ENCODE results near the gene CSPG5.
A peak's percentile ranks its signal among the peaks of the same experiment; 100 is the strongest.

The CSPG5 gene

DNA sequence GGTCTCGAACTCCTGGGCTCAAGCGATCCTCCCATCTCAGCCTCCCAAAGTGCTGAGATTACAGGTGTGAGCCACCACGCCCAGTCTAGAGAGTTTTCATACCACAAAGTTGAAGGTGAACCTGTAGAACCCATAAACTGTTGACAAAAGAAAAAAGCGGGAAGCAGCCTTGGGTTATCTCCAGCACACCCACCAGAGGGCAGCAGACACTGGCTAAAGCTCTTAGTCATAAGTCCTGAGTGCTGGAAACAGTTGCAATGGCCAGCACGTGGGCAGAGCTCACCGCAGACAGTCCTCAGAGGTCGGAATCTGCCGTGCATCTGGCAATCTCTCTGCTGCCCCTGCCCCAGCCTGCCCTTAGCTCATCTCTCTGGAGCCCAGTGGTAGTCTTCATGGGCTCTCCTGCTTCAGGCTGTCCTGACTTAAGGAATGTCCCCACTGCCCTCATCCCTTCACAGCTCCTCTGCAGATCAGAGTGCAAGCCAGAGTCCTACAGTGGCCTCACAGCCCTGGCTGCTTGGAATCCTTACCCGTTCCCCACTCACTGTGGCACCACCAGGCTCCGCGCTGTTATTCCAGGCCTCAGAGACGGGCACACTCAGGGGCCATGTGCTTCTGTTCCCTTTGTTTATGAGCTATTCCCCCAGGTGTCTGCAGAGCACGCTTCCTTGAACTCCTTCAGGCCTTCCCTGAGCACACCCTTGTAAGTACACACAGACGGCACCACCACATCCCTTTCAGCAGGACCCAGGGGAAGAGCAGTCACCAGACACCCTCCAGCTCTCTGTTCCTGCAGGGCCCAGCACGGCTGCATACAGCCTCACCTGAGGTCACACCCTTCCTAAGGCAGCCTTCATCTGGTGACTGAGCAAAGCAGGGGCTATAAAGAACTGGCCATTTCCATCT, 56.3 kb downstream of the CSPG5 start:
- Mint-ChIP-seq H3K27me3 (ENCODE audit: low read depth) (peaks cover 4% of the 10 kb centered on the region), H3K36me3 (ENCODE audit: low read depth) (no peaks in the 10 kb centered on the region), H3K4me3 (no peak overlapping the region), H3K9me3 (no peaks in the 10 kb centered on the region), H3K4me1 (peaks cover 6% of the 10 kb centered on the region), H3K27ac (peak overlapping the region in 1 of 3 experiments; percentile 29)
- TF ChIP-seq CTCF (IDR thresholded peaks at IDR 0.05; ENCODE audit: unreplicated experiment in 3 of 3), result peak; percentile 91 to 94 (median 91)

DNA sequence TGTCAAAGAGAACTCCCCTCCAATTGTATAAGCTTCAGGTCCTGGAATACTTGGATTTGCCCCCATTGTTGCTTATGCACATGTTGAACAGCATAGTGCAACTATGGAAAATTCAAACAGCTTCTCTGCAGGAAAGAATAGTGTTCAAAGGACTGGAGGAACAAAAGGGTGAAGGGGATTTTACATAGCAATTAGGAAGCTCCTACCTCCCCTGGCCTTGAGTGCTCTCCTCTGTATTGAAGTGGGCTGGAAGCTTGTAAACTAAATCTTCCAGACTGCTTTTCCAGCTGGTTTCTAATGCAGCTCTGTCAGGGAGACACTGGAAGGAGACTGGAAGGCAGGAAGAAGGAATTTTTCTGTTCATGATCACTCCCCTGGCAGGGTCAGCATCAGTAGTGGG, 57.9 kb downstream of the CSPG5 start:
- H3K36me3 Mint-ChIP-seq (ENCODE audit: low read depth), result no peaks in the 10 kb centered on the region

GRCh38 chr3:47517937-47518336, 60.7 kb downstream of the CSPG5 start:
- H3K4me1 Mint-ChIP-seq, result peaks cover 21% of the 10 kb centered on the region
- H3K9me3 Mint-ChIP-seq, result no peaks in the 10 kb centered on the region
- peak overlapping the region in 2 of 3 experiments; percentile 10 to 13 for H3K4me3 Mint-ChIP-seq
- TF ChIP-seq CTCF (IDR thresholded peaks at IDR 0.05; ENCODE audit: unreplicated experiment in 3 of 3), result no peak
- no peaks in the 10 kb centered on the region for H3K36me3 Mint-ChIP-seq (ENCODE audit: low read depth)
- peak overlapping the region in 1 of 3 experiments; percentile 22 for H3K27ac Mint-ChIP-seq
- H3K27me3 Mint-ChIP-seq (ENCODE audit: low read depth), result peaks cover 4% of the 10 kb centered on the region

More for the DNA sequence above, 57.9 kb downstream of the CSPG5 start:
- TF ChIP-seq CTCF (IDR thresholded peaks at IDR 0.05; ENCODE audit: unreplicated experiment in 3 of 3), result no peak
- Mint-ChIP-seq H3K27ac (no peak overlapping the region), H3K4me3 (no peak overlapping the region), H3K4me1 (peaks cover 10% of the 10 kb centered on the region), H3K9me3 (no peaks in the 10 kb centered on the region), H3K27me3 (ENCODE audit: low read depth) (peaks cover 4% of the 10 kb centered on the region)

DNA sequence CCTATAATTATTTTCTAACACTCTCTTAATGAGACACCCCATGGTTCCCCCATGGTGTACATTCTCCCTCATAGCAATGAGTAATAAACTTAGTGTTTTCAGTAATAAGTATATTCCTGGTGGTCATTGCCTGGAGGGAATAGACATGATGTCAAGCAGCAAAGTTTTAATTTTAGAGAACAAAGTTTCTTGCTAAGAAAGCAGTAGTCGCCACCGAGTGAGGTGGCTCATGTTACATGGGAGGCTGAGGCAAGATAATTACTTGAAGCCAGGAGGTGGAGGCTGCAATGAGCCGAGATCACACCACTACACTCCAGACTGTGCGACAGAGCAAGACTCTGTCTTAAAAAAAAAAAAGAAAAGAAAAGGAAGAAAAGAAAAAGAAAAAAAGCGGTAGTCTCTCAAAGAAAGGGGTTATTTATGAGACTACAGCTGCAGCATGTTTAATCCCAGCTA, 62.8 kb downstream of the CSPG5 start:
- Mint-ChIP-seq H3K36me3 (ENCODE audit: low read depth) (no peaks in the 10 kb centered on the region), H3K9me3 (no peaks in the 10 kb centered on the region), H3K27ac (peak overlapping the region; percentile 80 to 99 (median 91)), H3K4me3 (peak overlapping the region; percentile 35 to 83 (median 65)), H3K4me1 (peaks cover 15% of the 10 kb centered on the region), H3K27me3 (ENCODE audit: low read depth) (no peaks in the 10 kb centered on the region)
- no peak for TF ChIP-seq CTCF (IDR thresholded peaks at IDR 0.05; ENCODE audit: unreplicated experiment in 3 of 3)

- Mint-ChIP-seq H3K4me1 (peaks cover 15% of the 10 kb centered on the region), H3K9me3 (no peaks in the 10 kb centered on the region), H3K36me3 (ENCODE audit: low read depth) (peaks cover 4% of the 10 kb centered on the region), H3K4me3 (peak overlapping the region; percentile 75 to 85 (median 83)), H3K27me3 (ENCODE audit: low read depth) (no peaks in the 10 kb centered on the region), H3K27ac (peak overlapping the region; percentile 91 to 99 (median 93))
- TF ChIP-seq CTCF (IDR thresholded peaks at IDR 0.05; ENCODE audit: unreplicated experiment in 3 of 3), result no peak
Observed at GRCh38 chr3:47515100-47515499, 63.6 kb downstream of the CSPG5 start.

All from nephron (organoid).